ENCODE measurements around the gene GRK7. TPM values are rescaled to one million over a fixed set of nuclear protein-coding genes. Genes with fewer than 3 reads are reported as not detected.
"Not testable (repeated sequence)": the region's sequence is repeated elsewhere in the genome, so short reads cannot be mapped to it uniquely, and the experiment has no call there.

Gene GRK7
- total RNA-seq, 1 experiment from 2014 or later: not detected

GRCh38 chr3:141743305-141743704 lies 19.9 kb upstream of the GRK7 start:
- DNase-seq (ENCODE audit: low read depth): no peak
- in situ Hi-C loops (cut with HindIII; ENCODE audit: low pct_unique_long_range_greater_than_20kb, low sequenced_read_pairs): no loop called here

- no peak for DNase-seq (ENCODE audit: low read depth)
- in situ Hi-C loops (cut with HindIII; ENCODE audit: low pct_unique_long_range_greater_than_20kb, low sequenced_read_pairs): no loop called here
Measured at GRCh38 chr3:141746962-141747361, 16.2 kb upstream of the GRK7 start.

DNA sequence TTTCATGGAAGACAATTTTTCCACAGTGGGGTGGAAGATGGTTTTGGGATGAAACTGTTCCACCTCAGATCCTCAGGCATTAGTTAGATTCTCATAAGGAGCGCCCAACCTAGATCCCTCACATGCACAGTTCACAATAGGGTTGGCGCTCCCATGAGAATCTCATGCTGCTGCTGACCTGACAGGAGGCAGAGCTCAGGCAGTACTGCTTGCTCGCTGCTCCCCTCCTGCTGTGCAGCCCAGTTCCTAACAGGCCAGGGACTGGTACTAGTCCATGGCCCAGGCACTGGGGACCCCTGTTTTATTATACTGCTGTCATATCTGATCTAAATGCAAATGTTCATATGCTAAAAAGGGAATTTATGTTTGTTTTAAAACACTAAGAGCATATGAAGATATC lies 9.8 kb upstream of the GRK7 start:
- DNase-seq (ENCODE audit: low read depth): no peak
- in situ Hi-C loops (cut with HindIII; ENCODE audit: low pct_unique_long_range_greater_than_20kb, low sequenced_read_pairs): no loop called here

GRCh38 chr3:141754032-141754431 lies 9.2 kb upstream of the GRK7 start:
- in situ Hi-C loops (cut with HindIII; ENCODE audit: low pct_unique_long_range_greater_than_20kb, low sequenced_read_pairs): no loop called here

GRCh38 chr3:141762552-141762951 lies 656 bp upstream of the GRK7 start:
- in situ Hi-C loops (cut with HindIII; ENCODE audit: low pct_unique_long_range_greater_than_20kb, low sequenced_read_pairs); DNase-seq (ENCODE audit: low read depth): not testable (repeated sequence)

More at GRCh38 chr3:141754032-141754431, 9.2 kb upstream of the GRK7 start:
- DNase-seq (ENCODE audit: low read depth): no peak

DNA sequence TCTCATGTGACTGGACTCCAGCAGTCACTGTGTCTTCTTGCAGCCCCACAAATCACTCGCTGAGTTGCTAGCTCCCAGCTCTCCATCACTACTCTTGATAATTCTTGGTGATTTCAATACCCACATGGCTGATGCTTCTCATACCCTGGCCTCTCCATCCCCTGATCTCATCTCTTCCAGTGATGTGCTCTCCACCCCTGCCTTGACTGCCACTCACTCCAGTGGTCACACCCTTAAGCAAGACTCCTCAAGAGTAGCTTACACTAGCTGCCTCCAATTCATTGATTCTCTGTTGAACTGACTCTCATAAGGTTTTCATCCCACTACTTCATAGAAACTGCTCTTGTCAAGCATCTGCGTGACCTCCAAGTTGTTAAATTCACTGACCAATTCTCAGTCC lies 837 bp downstream of the GRK7 start:
- no peak for DNase-seq (ENCODE audit: low read depth)
- in situ Hi-C loops (cut with HindIII; ENCODE audit: low pct_unique_long_range_greater_than_20kb, low sequenced_read_pairs): no loop called here

DNA sequence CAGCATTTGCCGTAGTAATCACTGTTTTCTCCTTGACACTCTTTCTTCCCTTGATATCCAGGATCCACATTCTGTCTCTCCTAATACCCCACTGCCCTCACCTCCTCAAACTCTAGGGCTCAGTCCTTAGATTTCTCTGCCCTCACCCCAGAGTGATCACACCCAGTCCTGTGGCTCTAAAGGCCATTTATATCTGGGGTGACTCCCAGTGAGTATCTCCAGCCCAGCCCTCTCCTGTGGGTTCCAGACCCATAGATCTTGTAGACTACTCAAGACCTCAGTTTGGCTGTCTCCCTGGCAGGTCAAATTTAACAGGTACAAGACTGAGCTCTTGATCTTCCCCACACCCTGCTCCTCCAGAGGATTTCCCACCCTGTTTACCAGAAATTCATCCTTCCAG lies 1.3 kb downstream of the GRK7 start:
- in situ Hi-C loops (cut with HindIII; ENCODE audit: low pct_unique_long_range_greater_than_20kb, low sequenced_read_pairs): no loop called here

DNA sequence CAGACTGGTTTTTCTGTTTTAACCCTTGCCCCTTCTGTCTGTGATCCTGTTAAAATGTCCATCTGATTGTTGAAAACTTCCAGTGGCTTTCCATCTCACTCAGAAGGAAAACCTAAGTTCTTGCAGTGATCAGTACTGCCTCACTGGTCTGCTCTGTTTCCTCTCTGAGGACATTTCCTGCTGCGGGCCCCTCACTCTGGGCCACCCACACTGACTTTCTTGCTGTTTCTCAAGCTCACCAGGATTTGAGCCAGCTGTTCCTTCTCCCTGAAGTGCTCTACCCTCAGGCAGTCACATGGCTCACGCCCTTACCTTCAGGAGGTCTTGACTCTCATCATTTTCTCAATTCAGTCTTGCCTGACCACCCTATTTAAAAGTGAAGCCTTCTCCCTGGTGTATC lies 1.8 kb downstream of the GRK7 start:
- no peak for DNase-seq (ENCODE audit: low read depth)
- in situ Hi-C loops (cut with HindIII; ENCODE audit: low pct_unique_long_range_greater_than_20kb, low sequenced_read_pairs): no loop called here

More for the DNA sequence above, 1.3 kb downstream of the GRK7 start:
- DNase-seq (ENCODE audit: low read depth): no peak

DNA sequence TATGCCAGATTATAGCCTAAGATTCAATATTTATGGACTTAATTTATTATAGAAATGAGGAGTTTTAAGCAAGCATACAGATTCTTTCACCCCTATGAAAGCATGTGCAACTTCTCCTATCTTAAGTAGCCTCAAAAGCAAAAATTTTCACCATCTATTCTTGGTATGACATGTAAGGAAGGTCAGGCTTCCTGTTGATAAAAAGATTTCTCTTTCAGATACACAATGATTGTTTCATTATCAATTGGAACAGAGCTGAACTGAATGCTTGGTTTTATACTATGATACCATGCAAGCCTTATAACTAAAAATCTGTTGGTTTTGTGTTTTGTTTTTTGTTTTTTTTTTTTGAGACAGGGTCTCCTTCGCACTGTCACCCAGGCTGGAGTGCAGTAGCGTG lies 3.9 kb downstream of the GRK7 start:
- in situ Hi-C loops (cut with HindIII; ENCODE audit: low pct_unique_long_range_greater_than_20kb, low sequenced_read_pairs): no loop called here
- DNase-seq (ENCODE audit: low read depth): no peak

DNA sequence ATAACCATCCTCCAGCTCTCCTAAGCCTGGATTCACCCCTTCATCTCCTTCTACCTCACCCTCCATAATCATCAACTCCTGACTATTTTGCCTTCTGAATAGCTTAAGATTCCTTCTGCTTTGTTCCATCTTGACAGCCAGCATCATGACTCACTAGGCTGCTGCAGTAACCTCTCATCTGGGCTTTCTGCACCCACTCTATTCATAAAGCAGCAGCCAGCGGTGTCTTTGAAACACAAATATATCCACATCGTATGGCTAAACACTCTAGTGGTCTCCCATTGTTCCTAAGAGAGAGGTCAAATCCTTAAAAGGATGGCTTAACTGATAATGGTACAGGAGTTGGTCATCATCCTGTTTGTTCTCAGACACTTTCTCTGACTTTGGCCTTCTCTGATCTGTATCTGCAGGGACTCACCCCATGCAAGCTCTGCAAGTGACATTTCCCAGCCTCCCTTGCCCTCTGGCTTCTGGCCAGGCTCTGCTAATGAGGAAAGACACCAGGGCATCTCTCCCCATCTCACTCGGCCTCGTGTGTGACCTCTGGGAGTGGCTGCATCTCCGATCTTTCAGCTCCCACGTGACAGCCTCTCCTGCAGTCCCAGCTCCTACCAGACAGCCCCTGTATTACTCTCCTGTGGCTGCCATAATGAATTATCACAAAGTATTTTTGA lies 6.2 kb downstream of the GRK7 start:
- in situ Hi-C loops (cut with HindIII; ENCODE audit: low pct_unique_long_range_greater_than_20kb, low sequenced_read_pairs): no loop called here
- no peak for DNase-seq (ENCODE audit: low read depth)

- DNase-seq (ENCODE audit: low read depth): no peak
- in situ Hi-C loops (cut with HindIII; ENCODE audit: low pct_unique_long_range_greater_than_20kb, low sequenced_read_pairs): no loop called here
Measured at GRCh38 chr3:141773676-141774075, 10.5 kb downstream of the GRK7 start.

DNA sequence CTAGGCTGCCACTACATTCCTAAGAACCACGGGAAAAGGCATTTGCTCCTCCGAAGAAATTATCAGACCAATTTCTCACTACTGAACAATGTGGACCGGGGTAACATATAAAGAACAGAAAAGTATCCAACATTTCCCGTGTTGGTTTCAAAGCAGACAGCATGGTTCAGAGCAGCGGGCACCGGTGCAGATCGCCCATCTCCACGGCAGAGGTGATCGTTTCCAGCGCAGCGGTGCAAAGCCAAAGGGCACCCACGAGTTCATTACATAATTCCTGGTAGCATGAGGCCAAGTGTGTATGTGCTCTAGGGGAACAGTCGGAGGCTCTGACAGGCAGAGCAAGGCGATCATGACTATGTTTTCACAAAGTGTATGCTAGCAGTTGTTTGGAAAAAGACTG lies 13.2 kb downstream of the GRK7 start:
- in situ Hi-C loops (cut with HindIII; ENCODE audit: low pct_unique_long_range_greater_than_20kb, low sequenced_read_pairs): no loop called here
- no peak for DNase-seq (ENCODE audit: low read depth)

DNA sequence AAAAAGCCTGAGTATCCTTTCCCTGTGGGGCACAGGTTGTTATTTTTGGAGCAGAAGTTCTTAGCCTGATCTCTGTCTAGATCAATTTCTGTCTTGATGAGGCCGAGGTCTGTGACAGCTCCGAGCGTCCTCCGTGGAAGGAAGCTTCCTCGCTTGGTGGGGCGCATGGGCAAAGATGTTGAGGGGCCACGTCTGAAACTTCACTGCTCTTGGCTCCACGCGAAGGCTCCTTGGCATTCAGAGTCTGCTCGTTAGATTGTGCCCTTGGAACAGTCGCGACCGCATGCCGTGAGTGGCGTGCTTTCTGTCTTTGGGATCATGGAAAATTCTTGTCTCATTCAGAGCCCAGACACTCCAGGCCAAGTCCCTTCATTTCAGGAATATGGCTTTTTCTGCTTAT lies 13.7 kb downstream of the GRK7 start:
- in situ Hi-C loops (cut with HindIII; ENCODE audit: low pct_unique_long_range_greater_than_20kb, low sequenced_read_pairs): no loop called here
- DNase-seq (ENCODE audit: low read depth): no peak

DNA sequence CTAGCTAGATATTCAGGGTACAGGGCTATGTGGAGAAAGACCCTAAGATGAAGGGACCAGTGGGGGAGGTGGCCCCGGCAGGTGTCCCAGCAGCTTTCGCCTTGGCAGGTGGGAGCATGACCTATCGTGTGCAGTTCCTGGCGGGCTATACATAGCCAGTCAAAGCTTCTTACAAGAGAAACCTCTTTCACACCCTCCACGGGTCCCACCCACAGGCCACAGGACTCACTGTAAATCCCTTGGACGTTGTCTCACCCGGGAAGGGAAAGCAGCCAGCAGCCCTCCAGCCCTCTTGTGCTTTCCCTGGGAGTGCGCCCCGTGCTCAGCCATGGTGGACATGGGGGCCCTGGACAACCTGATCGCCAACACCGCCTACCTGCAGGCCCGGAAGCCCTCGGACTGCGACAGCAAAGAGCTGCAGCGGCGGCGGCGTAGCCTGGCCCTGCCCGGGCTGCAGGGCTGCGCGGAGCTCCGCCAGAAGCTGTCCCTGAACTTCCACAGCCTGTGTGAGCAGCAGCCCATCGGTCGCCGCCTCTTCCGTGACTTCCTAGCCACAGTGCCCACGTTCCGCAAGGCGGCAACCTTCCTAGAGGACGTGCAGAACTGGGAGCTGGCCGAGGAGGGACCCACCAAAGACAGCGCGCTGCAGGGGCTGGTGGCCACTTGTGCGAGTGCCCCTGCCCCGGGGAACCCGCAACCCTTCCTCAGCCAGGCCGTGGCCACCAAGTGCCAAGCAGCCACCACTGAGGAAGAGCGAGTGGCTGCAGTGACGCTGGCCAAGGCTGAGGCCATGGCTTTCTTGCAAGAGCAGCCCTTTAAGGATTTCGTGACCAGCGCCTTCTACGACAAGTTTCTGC lies 15.0 kb downstream of the GRK7 start:
- DNase-seq (ENCODE audit: low read depth): no peak
- in situ Hi-C loops (cut with HindIII; ENCODE audit: low pct_unique_long_range_greater_than_20kb, low sequenced_read_pairs): no loop called here

GRCh38 chr3:141779667-141780066 lies 16.5 kb downstream of the GRK7 start:
- no peak for DNase-seq (ENCODE audit: low read depth)
- in situ Hi-C loops (cut with HindIII; ENCODE audit: low pct_unique_long_range_greater_than_20kb, low sequenced_read_pairs): no loop called here

- in situ Hi-C loops (cut with HindIII; ENCODE audit: low pct_unique_long_range_greater_than_20kb, low sequenced_read_pairs): no loop called here
- no peak for DNase-seq (ENCODE audit: low read depth)
Measured at GRCh38 chr3:141782386-141782932, 19.3 kb downstream of the GRK7 start.

DNA sequence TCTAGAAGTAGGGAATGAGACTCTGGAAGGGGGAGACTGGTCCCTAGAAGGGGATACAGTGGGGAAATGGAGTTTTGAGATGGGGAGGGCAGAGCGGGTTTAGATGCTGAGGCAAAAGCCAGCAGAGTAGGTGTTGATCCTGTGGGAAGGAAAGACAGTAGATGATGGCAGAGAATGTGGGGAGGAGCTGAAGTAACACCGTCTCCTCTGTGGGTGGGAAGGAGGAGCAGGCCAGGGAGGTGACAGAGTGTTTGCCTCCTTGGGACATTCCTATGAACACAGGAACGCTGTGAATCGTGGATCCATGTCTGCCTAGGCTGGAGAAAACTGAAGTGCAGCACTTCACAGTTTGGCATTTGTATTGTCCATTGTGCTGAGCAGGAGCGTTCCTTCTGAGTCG lies 20.4 kb downstream of the GRK7 start:
- DNase-seq (ENCODE audit: low read depth): no peak
- in situ Hi-C loops (cut with HindIII; ENCODE audit: low pct_unique_long_range_greater_than_20kb, low sequenced_read_pairs): no loop called here

- in situ Hi-C loops (cut with HindIII; ENCODE audit: low pct_unique_long_range_greater_than_20kb, low sequenced_read_pairs): no loop called here
- no peak for DNase-seq (ENCODE audit: low read depth)
Measured at GRCh38 chr3:141784096-141784495, 20.9 kb downstream of the GRK7 start.

GRCh38 chr3:141784531-141784930 lies 21.3 kb downstream of the GRK7 start:
- DNase-seq (ENCODE audit: low read depth): no peak
- in situ Hi-C loops (cut with HindIII; ENCODE audit: low pct_unique_long_range_greater_than_20kb, low sequenced_read_pairs): no loop called here

Measured in Caki2 (cell line).